A549 (cell line): ENCODE results near the gene CATSPERB.

ENCODE experiments used
- CBX2 ChIP-seq: fragments of 200-600 bp; sonication (generic); IDR thresholded peaks from 2 replicates; pipeline ENCODE4 v1.6.1; 2016; ENCODE audit warnings: low read depth, mild to moderate bottlenecking, borderline replicate concordance
- CEBPB ChIP-seq, 2 experiments: fragments of >200 bp in 1 of 2; sonication (Bioruptor Twin) in 1 of 2; formaldehyde crosslinking in 1 of 2; IDR thresholded peaks; 2 replicates each; pipeline ENCODE4 v1.6.1; 2012 to 2016
- CTCF ChIP-seq: fragments of >200 bp; sonication (Bioruptor Twin); formaldehyde crosslinking; IDR thresholded peaks from 3 replicates; pipeline ENCODE4 v1.5.1; 2016
- EP300 ChIP-seq, 2 experiments: fragments of >200 bp; sonication (Bioruptor Twin); formaldehyde crosslinking; IDR thresholded peaks; 2 replicates in 1 of 2; 3 replicates in 1 of 2; pipeline ENCODE4 v1.6.1; 2016 to 2017
- ESRRA ChIP-seq: fragments of 150-350 bp; IDR thresholded peaks from 2 replicates; pipeline ENCODE4 v1.6.1; 2014; ENCODE audit warnings: mild to moderate bottlenecking, low read length, borderline replicate concordance
- KDM1A ChIP-seq: fragments of 200-600 bp; sonication (generic); IDR thresholded peaks from 2 replicates; pipeline ENCODE4 v1.6.1; 2016; ENCODE audit warnings: low read depth, mild to moderate bottlenecking
- NFE2L2 ChIP-seq: fragments of 150-350 bp; conservative IDR thresholded peaks from 2 replicates; pipeline ENCODE4 v1.6.1; 2014; ENCODE audit warnings: low read length
- NR3C1 ChIP-seq: fragments of >200 bp; sonication (Bioruptor Twin); formaldehyde crosslinking; IDR thresholded peaks from 3 replicates; pipeline ENCODE4 v1.6.1; 2017
- POLR2A ChIP-seq: IDR thresholded peaks from 2 replicates; pipeline ENCODE4 v1.6.1; 2012; ENCODE audit warnings: mild to moderate bottlenecking, low read length
- POLR2AphosphoS2 ChIP-seq: conservative IDR thresholded peaks from 2 replicates; pipeline ENCODE4 v1.6.1; 2012; ENCODE audit warnings: low read length, improper control_type of control experiment, inconsistent platforms
- RAD21 ChIP-seq, 2 experiments: fragments of >200 bp in 1 of 2; sonication (Bioruptor Twin) in 1 of 2; formaldehyde crosslinking in 1 of 2; IDR thresholded peaks in 1 of 2; conservative IDR thresholded peaks in 1 of 2; 2 replicates in 1 of 2; 3 replicates in 1 of 2; pipeline ENCODE4 v1.6.1; 2012 to 2018; ENCODE audit warnings: inconsistent platforms in 1 of 2
- RFX5 ChIP-seq: fragments of 450-650 bp; IDR thresholded peaks from 2 replicates; pipeline ENCODE4 v1.7.1; 2014; ENCODE audit warnings: antibody characterized with exemption, mild to moderate bottlenecking, moderate library complexity
- RNF2 ChIP-seq: fragments of 200-600 bp; sonication (generic); IDR thresholded peaks from 2 replicates; pipeline ENCODE4 v1.6.1; 2016; ENCODE audit warnings: low read depth, mild to moderate bottlenecking, antibody characterized with exemption, moderate library complexity, borderline replicate concordance
- TF ChIP-seq, protein P1 (sequence below): IDR thresholded peaks from 2 replicates; pipeline ENCODE4 v1.6.1; 2012; ENCODE audit warnings: low read depth, borderline replicate concordance

DNA sequence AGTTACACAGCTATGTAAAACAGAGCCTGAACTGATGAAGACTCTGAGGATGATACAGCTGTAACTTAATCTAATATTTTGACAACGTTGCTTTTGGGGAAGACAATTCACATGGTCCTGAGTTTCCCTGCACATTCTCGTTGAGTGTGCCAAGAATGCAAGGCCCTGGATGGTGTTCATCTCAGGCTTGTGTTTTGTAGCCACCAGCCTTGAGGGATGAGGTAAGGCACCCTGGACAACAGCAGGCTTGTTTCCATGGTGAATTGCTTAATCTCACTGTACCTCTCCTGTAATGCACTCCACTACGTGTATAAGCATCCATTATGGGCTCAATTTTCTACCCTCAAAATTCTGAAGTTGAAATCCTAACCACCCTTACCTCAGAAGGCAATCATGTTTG lies 2.1 kb downstream of the CATSPERB start:
- TF ChIP-seq CTCF (no peak), CBX2 (no peak), NR3C1 (no peak), RAD21 (conservative IDR thresholded peaks at IDR 0.05 in 1 of 2, IDR thresholded peaks at IDR 0.05 in 1 of 2) (no peak), CEBPB (IDR thresholded peaks at IDR 0.05) (no peak), POLR2AphosphoS2 (no peak), NFE2L2 (no peak), POLR2A (no peak), RFX5 (no peak), KDM1A (no peak), EP300 (IDR thresholded peaks at IDR 0.05) (no peak), RNF2 (no peak), ESRRA (no peak)
- TF ChIP-seq, protein P1, sequence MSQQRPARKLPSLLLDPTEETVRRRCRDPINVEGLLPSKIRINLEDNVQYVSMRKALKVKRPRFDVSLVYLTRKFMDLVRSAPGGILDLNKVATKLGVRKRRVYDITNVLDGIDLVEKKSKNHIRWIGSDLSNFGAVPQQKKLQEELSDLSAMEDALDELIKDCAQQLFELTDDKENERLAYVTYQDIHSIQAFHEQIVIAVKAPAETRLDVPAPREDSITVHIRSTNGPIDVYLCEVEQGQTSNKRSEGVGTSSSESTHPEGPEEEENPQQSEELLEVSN = no peak
